GM21717 (cell line): Measurements from ENCODE around the gene PRKCE.

Experiments used
- ATAC-seq: cut with Tn5 transposase; IDR thresholded peaks from one replicate; pipeline ENCODE4 v1.9.1; 2021; ENCODE audit warnings: mild to moderate bottlenecking, moderate library complexity; ENCODE audit not compliant: unreplicated experiment

Gene PRKCE

DNA sequence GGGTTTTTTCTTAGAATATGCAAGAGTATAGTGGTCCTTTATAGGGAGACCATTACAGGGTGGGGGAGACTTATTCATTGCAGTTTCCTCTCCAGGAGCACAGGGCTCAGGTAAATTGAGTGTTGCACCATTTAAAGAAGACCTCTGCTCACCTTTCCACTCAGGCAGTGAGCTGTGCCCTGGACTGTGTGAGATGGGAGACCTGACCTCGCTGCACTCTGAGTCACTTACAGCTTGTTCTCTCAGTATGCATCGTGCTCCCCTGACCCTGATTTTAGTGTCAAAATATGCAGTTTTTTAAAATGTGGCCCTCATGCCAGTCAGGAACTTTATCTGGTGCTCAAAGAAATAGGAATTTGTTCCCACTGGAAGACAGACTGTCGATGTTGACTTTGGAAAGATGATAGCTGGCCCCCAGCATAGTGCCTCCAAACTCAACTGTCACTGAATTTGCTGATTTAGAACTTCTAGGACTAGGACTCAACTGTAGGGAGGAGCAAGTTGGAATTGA lies 499.0 kb downstream of the PRKCE start:
- ATAC-seq: no peak

DNA sequence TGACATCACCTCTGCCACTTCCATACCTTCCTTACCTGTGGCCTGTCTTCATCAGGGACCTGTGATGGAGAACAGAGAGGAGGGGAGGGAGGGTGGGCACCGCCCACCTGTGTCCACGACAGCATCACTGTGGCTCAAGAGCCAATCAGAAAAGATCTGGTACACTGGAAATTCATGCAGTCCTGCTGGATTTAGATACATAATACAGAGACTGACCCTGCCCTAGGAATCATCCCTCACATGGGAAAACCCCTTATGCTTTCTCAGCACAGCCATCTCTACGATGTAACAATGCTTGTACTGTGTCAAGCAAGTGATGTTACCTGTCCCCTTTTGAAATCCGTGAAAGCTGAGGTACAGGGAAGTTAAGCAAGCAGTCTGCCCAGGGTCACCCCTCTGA lies 500.1 kb downstream of the PRKCE start:
- ATAC-seq: no peak

DNA sequence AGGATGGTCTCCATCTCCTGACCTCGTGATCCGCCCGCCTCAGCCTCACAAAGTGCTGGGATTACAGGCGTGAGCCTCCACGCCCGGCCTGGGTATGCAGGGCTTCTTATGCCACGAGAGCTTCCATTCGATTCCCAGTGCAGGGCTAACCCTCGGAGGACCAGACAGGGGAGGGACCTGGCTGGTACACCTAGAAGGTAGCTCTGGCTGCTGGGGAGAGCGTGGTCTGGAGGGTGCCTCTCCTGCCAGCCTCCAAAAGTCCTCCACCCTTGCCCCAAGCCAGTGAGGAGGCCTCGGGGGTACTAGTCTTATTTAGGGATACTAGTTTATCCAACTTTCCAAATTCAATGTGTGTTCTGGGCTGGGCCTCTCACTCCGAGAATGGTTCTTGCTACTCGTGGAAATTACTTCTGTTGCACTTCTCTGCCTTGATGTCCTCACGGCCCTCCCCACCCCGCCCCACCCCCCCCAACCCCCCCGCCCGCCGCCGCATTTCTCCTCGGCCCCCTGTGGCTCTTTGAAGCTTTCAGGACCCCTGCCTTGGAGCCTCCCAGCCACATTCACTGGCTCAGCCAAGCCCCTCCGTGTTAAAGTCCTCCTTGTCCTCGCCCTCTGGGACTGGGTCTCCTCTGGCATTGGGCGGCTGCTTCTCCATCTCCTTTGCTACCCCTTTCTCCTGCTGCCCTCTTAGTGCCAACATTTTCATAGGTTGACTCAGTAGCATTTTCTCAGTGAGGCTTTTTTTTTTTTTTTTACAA lies 502.7 kb downstream of the PRKCE start:
- no peak for ATAC-seq

DNA sequence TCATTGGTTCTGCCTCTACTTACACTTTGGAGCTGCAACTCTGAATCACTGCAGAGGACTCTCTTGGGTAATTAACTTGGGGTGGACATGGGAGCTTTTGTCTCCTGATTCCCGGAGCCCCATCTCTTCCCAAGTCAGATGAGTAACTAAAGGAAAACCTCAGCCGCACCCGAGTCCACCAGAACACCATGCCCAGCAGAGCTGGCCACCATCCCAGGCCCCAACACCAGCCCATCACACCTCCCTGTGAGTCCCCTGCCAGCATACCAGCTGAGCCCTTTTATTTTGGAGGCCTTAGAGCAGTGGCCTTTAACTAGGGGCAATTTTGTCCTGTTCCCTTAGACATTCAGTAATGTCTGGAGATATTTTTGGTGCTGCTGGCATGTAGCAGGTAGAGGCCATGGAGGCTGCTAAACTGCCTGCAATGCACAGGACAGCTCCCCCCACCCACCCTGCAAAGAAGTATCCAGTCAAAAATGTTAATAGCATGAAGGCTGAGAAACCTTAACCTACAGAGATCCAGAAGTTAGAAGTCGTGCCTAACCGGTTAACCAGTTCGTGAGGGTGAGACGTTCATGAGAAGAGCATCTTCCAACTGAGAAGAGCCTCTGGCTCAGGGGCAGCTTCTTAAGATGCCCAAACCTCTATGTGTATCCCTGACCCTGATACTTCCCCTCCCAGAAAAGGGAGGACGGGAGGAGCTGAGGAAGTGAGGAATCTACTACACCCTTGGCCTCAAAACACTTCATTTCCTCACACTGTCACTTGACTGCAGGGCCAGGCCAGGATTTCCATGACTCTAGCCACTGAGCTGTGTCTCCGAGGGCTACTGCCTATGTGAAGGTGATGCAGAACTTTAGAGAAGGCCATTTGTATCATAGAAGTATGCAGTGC lies 505.8 kb downstream of the PRKCE start:
- no peak for ATAC-seq

DNA sequence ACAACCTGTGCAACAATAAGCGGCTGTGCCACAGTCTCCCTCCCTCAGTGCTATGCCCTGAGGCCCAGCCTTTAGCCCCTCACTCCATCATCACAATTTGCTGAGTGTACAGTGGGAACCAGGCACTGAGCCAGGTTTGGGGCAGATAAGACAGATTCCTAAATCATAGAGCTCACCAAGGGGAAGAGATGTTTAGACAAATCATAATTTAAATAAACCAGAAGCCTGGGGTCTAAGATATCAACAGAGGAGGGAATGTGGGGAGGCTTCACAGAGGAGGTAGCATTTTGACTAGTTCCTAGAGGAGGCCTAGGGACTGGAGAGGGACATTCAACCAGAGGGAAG lies 506.5 kb downstream of the PRKCE start:
- no peak for ATAC-seq

DNA sequence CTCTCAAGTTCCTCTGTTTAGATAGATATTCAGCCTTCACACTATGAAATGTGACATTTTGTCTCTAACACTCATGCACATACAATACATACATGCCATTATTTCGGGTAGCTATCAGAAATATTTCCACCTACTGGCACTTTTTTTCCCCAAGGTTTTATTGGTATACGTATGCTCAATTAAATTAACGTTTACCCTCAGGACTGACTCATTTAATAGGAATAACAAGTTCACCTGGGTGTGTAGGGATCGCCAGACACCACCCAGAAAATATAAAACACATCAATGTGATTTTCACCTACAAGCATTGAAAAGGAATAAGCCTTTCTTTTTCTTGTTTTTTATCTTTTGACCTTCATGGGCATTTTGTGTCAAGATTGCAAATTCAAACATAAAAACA lies 507.2 kb downstream of the PRKCE start:
- ATAC-seq: no peak

DNA sequence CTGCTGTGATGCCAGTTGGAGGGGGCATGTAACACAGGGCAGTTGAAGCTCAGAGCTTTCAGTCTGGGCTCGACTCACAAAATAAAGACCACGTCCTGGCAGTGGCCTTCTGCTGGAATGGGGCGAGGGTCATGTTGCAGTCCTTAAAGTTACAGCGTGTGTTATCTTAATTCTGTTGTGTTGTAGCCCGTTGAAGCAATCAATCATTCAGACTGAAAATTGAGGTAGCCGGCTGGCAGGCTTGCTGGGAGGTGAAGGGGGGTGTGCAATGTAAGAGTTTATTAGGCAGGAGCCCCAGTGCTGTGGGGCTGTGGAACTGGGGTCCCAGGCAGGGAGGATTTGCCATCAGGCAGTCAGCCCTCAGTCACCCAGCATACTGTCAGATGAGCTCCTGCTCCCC lies 508.9 kb downstream of the PRKCE start:
- no peak for ATAC-seq

DNA sequence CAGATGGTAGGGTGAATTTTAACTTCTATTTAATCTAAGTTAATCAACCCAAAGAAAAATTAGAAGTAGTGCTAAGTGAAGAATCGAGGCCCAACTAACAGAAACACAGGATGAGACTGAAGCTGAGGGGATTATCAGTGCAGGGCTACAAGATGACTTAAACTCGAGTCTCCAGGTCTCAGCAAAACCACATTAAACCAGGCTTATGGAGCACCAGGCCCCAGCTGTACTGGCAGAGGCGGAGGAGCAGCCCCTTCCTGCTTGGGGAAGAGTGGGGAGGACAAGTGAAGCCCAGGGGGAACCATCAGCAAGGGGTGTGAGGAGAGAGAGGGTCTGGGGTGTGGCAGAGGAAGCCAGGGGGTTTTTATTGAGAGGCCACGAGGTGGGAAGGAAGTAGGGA lies 509.8 kb downstream of the PRKCE start:
- ATAC-seq: no peak

DNA sequence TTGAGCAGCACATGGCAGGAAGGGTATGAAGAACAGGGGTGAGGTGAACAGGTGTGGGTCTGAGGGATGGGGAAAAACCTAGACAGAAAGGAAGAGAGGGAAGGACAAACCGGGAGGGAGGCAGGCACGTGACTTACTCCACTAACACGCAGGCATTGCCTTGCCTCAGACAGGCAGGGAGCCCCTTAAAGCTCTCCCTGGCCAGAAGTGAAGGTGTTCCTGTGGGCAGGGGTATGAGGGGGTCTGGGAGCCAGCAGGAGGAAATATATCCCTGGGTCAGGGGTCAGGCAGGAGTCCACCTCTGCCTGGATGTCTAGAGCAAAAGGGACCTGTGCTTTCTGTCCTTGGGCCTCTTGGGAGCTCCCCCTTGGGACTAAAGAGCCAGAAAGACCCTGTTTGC lies 510.4 kb downstream of the PRKCE start:
- no peak for ATAC-seq

DNA sequence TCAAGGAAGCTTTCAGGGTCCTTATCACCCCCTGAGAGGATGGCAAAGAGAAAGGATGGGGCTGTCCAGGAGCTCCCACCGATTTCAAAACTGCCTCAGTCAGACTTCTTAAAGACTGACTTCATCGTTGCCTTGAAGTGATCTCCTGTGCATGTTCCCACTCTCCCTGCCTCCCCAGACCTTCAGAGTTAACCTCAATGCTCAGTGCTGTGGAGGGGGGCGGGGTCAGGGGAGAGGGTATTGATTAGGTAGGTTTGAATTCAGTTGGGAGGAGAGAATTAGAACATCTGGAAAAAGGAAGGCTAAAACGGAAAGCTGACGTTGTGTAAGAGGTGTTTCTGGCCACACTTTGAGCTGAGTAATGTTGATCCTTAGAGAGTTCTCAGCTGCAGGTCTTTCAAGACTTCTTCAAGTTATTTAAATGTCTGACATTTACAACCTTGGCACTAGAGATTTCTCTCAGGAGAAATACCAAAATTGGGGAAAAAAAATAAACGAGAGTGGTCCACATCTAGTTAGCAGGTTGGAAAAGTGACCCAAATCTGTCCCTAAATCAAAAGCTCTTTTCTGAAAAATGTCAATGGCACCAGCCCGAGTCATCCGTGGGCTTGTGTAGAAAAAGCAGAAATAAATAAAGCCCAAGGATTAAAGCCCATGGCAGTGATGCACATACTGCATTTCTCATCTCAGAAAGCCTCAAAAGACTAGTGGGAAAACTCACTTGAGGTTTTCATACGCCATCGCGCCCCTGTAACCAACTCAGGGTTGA lies 511.0 kb downstream of the PRKCE start:
- ATAC-seq: no peak

DNA sequence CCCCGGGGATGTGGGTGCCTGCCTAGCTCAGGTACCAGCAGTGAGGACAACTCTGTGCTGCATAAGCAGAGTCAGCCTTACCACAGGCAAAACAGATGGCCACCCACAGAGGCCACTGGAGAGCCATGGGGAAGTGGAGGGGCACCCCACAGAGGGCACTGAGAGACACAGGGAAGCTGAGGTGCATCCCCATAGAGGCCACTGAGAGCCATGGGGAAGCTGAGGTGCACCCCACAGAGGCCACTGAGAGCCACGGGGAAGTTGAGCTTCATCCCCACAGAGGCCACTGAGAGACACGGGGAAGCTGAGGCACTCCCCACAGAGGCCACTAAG lies 511.6 kb downstream of the PRKCE start:
- no peak for ATAC-seq

DNA sequence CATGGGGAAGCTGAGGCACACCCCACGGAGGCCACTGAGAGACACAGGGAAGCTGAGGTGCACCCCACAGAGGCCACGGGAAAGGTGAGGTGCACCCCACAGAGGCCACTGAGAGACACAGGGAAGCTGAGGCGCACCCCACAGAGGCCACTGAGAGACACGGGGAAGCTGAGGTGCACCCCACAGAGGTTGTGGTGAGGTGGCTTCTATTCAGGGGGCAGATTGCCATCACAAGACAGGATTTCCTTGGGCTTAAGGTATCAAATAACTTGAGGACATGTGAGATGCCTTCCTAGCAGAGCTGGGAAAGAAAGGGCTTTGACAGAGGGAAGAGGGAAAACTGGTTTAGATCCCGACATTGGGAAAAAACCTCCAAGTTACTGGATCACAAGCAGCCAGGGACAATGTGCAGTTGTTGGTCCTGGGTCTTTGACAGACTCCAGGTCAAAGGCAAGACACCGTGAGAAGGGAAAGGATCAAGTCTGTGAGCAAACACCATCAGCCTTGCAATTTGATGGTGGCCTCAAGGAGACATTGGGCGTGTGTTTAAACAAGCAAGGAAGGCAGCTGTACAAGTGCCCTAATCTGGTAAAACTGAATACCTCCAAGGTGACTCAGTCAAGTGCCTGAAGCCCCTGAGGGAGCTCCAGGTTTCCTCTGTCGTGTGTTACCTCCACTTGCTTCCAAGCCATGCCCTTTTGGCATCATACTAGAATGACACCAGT lies 512.5 kb downstream of the PRKCE start:
- ATAC-seq: no peak

DNA sequence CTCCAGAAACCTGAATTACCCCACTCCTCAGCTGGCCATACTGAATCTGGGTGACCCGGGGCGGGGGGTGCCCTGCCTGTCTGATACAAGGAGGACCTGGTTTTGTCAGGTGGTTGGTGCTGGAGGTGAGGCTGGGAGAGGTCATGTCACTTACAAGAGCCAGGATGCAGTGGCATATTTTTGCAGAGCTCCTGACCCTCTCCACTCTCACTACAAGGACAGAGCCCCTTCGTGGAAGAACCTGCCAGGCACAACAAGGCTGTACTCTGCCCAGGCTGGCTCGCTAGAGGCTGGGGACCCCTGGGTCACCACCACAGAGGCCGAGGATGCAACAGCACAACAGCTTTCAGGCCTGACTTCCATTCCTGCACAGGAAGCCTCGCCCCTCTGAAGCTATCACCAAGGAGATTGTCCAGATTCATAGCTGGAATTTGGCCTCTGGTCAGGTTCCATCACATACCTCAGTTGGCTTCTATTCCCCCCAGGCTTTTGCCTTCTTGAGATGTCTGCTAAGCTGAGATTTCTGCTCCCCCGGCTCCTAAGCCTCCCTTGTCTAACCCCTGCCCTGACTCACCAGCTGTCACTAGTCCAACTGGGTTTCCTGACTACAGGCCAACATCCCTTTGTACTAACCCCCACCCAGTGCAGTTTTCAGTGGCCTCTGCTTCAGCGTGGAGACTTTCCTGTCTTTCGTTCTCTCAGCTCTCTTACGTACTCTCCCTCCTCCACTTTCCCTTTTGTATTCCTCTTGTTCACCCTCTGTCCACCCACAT lies 513.2 kb downstream of the PRKCE start:
- no peak for ATAC-seq

DNA sequence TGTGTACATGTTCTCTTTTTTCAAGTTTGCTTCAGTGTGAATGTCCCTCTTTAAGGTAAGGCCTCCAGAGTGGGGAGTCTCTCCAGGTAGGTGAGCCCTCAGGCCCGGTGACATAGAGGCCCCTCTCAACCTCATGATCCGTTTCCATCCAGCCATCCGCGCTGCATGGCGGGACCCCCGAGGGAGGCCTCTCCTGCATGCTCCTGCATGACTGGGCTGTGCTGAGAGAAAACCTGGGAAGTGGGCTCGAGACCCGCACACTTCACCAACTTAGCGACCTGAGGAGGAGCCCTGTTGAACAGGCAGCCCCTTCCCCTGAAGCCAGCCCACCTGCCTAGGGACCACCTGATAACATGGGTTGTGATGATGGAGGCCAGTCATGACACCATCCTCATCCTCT lies 514.4 kb downstream of the PRKCE start:
- no peak for ATAC-seq

DNA sequence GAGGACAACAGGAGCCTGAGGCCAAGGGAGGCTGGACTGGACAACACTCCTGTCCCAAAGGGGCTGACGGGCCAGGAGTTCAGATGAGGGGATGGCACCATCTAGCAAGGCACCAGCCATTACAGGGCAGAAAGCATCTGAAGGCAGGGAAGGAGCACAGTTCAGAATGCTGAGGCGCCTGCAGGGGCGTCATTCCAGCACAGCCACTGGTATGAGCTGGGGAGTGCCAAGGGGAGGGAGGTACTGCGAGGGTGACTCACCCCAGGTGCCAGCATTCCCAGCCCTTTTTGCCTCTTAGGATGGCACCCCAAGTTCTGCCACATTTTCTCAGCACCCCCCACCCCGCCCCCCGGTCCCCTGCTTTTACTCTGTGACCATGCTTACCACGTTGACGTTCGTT lies 515.9 kb downstream of the PRKCE start:
- no peak for ATAC-seq

DNA sequence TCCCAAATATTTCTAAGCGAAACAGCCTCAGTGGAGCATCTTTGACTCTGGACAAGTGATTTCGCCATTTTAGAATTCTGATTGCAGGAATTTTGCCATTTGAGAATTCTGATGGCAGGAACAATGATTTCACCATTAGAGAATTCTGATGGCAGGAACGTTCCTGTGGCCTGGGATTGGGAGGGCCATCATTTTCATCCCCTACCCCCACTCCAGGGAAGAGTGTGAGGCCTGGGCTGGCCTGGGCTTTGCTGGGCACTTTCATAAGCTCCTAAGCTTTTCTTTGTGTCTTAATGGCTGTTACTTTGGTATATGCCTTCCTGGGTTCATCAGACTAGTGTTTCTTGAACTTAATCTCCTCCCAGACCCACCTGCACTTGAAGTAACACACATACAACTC lies 516.4 kb downstream of the PRKCE start:
- no peak for ATAC-seq

DNA sequence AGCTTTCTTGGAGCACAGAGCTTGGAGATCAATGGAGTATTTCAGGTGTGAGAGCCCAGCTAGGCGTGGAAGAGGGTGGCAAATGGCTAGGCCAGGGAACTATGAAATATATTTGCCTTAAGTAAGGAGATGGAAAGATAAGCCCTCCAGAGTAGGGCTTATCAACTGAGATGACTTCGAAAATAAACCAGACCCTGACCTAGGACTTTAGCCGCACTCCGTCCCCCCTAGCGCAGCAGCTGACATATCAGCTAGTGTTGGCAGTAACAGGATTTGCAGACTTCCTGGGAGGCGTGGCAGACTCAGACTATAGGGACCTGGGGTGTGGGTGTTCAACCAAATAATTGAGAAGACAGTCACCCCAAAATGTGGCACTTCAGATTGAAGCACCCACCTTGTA lies 518.0 kb downstream of the PRKCE start:
- no peak for ATAC-seq

DNA sequence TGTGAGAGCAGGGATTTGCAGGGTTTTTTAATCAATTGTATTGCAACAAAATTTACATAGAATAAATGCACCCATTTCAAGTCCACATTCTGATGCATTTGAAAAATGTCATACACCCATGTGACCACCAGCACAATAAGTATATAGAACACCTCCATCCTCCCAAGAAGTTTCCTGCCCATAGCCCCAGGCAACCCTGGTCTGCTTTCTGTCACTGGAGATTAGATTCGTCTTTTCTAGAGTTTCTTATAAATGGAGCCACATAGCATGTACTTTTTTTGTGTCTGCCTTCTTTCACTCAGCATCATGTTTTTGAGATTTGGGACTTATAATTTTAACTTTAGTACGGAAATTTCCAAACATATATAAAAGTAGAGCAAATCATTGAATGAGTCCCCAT lies 518.6 kb downstream of the PRKCE start:
- no peak for ATAC-seq

DNA sequence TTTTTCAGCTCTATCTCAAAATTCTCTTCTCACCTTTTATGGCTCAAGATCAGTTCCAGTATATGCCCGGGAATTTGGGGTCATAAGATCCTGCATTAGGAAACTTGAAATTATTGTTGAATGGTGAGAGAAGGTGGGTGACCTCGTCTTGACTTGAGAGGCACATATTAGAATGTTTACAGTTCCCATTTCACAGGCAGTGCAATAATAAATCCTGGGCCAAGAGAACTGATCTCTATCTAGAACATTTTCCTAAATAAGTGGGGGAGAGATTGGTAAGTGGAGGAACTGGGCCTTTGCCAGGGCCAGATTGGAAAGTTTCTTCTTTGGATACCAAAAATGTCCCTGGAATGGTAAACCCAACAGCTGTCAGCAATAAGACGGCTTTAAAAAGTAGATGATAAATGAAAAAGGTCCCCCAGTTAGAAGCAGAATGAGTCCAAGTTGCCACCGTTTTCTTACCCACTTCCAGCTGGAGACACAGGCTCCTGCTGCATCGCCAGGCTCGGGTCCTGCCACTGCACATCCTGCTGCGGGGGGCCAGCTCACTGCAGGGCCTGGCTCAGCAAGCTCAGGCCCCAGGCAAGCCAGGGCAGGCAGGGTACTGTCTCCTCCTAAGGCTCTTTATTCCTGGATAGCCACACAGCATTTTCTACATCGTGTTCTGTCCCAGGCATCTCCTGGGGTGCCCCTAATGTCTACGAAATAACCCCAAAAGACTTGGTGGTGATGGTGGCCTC lies 519.3 kb downstream of the PRKCE start:
- ATAC-seq: no peak
